Spleen (tissue), 7 donors: Measurements from ENCODE around the gene KCND3.

ENCODE experiments used
- CTCF ChIP-seq, 11 experiments: fragments of 200-600 bp in 7 of 11; fragments of 450-650 bp in 4 of 11; sonication (generic) in 4 of 11; IDR thresholded peaks in 8 of 11; conservative IDR thresholded peaks in 3 of 11; 1 replicate in 7 of 11; 2 replicates in 4 of 11; pipeline versions ENCODE4 v1.4.0 to v1.8.0; 2016 to 2021; ENCODE audit warnings: antibody characterized with exemption in 11 of 11, inconsistent platforms in 4 of 11, mild to moderate bottlenecking in 1 of 11
- POLR2A ChIP-seq, 3 donors: fragments of 450-650 bp; IDR thresholded peaks; one replicate each; pipeline ENCODE4 v1.5.1; 2017; ENCODE audit warnings: antibody characterized with exemption in 3 of 3, mild to moderate bottlenecking in 1 of 3
- POLR2AphosphoS5 ChIP-seq, 3 donors: sonication (generic); formaldehyde crosslinking; IDR thresholded peaks; one replicate each; pipeline ENCODE4 v1.5.1; 2017; ENCODE audit warnings: antibody characterized with exemption in 3 of 3
- donor health status: DM: no; HTN: no; CAD: no; lungs with moderate emphysema.
- donor health status: DM: no; HTN: no; CAD: no.
- donor health status: DM: no; HTN: no; CAD: no.

- no peak for TF ChIP-seq CTCF (IDR thresholded peaks at IDR 0.05 in 8 of 11, conservative IDR thresholded peaks at IDR 0.05 in 3 of 11)
- no peak for TF ChIP-seq POLR2A (IDR thresholded peaks at IDR 0.05)
- TF ChIP-seq POLR2AphosphoS5 (IDR thresholded peaks at IDR 0.05), result no peak
Observed at GRCh38 chr1:111965781-111966443, 23.6 kb downstream of the KCND3 start.
